GM18861 (cell line): ENCODE results near the gene PACS2.
"Not testable (repeated sequence)": the region's sequence is repeated elsewhere in the genome, so short reads cannot be mapped to it uniquely, and the experiment has no call there.

ENCODE experiments used
- ATAC-seq: cut with Tn5 transposase; IDR thresholded peaks from one replicate; pipeline ENCODE4 v1.9.1; 2021; ENCODE audit not compliant: unreplicated experiment

The PACS2 gene

GRCh38 chr14:105314287-105315200, at the start of gene PACS2:
PACS2 (plus strand) TSS chr14:105314748; CDS start chr14:105314919, 171 bp downstream.
- peak; percentile 59 for ATAC-seq

GRCh38 chr14:105267820-105268548, 46.6 kb upstream of the PACS2 start:
- ATAC-seq: no peak

GRCh38 chr14:105268736-105269354, 45.7 kb upstream of the PACS2 start:
- no peak for ATAC-seq

GRCh38 chr14:105269405-105269804, 45.1 kb upstream of the PACS2 start:
- no peak for ATAC-seq

GRCh38 chr14:105271224-105271890, 43.2 kb upstream of the PACS2 start:
- ATAC-seq: no peak

- no peak for ATAC-seq
Measured at GRCh38 chr14:105272623-105273022, 41.9 kb upstream of the PACS2 start.

GRCh38 chr14:105273062-105273461, 41.5 kb upstream of the PACS2 start:
- ATAC-seq: no peak

GRCh38 chr14:105274637-105275036, 39.9 kb upstream of the PACS2 start:
- no peak for ATAC-seq

GRCh38 chr14:105275267-105275946, 39.1 kb upstream of the PACS2 start:
- ATAC-seq: no peak

GRCh38 chr14:105277448-105277847, 37.1 kb upstream of the PACS2 start:
- ATAC-seq: not testable (repeated sequence)

GRCh38 chr14:105279642-105280361, 34.7 kb upstream of the PACS2 start:
- ATAC-seq: no peak

GRCh38 chr14:105280525-105280924, 34.0 kb upstream of the PACS2 start:
- no peak for ATAC-seq

GRCh38 chr14:105281371-105282097, 33.0 kb upstream of the PACS2 start:
- ATAC-seq: no peak

- ATAC-seq: no peak
Measured at GRCh38 chr14:105282098-105282725, 32.3 kb upstream of the PACS2 start.

GRCh38 chr14:105283028-105283427, 31.5 kb upstream of the PACS2 start:
- no peak for ATAC-seq

GRCh38 chr14:105283899-105284298, 30.6 kb upstream of the PACS2 start:
- ATAC-seq: no peak

GRCh38 chr14:105285174-105285573, 29.4 kb upstream of the PACS2 start:
- no peak for ATAC-seq

- no peak for ATAC-seq
Measured at GRCh38 chr14:105286759-105287144, 27.8 kb upstream of the PACS2 start.
